GM12864 (cell line): Measurements from ENCODE around the gene PPARD.

Experiments used
- DNase-seq: peaks from one replicate; pipeline ENCODE4 v3.0.0-alpha.2; 2011; ENCODE audit warnings: low read depth
- H3K4me3 ChIP-seq: 2 replicates; pipeline ENCODE4 v1.5.1; 2011; ENCODE audit warnings: mild to moderate bottlenecking, low read depth, low read length, control low read depth
- CTCF ChIP-seq: IDR thresholded peaks from 2 replicates; pipeline ENCODE4 v1.5.1; 2011; ENCODE audit warnings: low read depth, mild to moderate bottlenecking, moderate library complexity, low read length, control low read depth, inconsistent platforms; ENCODE audit errors: missing control alignments

The PPARD gene

GRCh38 chr6:35370785-35371493 lies 28.6 kb downstream of the PPARD start:
- no peak for DNase-seq
- no peak overlapping the region for H3K4me3 ChIP-seq

GRCh38 chr6:35371494-35372262 lies 29.3 kb downstream of the PPARD start:
- H3K4me3 ChIP-seq, result no peak overlapping the region
- TF ChIP-seq CTCF, result no peak
- DNase-seq, result no peak

More at GRCh38 chr6:35370785-35371493, 28.6 kb downstream of the PPARD start:
- no peak for TF ChIP-seq CTCF

- no peak for TF ChIP-seq CTCF
- no peak for DNase-seq
These were observed 30.3 kb downstream of the PPARD start for GRCh38 chr6:35372633-35373032.

GRCh38 chr6:35376281-35376680 lies 33.9 kb downstream of the PPARD start:
- TF ChIP-seq CTCF, result no peak
- H3K4me3 ChIP-seq, result no peak overlapping the region
- no peak for DNase-seq

More at GRCh38 chr6:35372633-35373032, 30.3 kb downstream of the PPARD start:
- no peak overlapping the region for H3K4me3 ChIP-seq

- H3K4me3 ChIP-seq, result no peak overlapping the region
- no peak for TF ChIP-seq CTCF
- DNase-seq, result no peak
These were observed 34.6 kb downstream of the PPARD start for GRCh38 chr6:35377002-35377401.

GRCh38 chr6:35378261-35378660 lies 35.9 kb downstream of the PPARD start:
- TF ChIP-seq CTCF, result no peak
- H3K4me3 ChIP-seq, result no peak overlapping the region
- no peak for DNase-seq
